ENCODE data around the gene DGKB.
"Not testable (repeated sequence)": the region's sequence is repeated elsewhere in the genome, so short reads cannot be mapped to it uniquely, and the experiment has no call there.

The DGKB gene

GRCh38 chr7:14287398-14287797 lies 615.2 kb downstream of the DGKB start:
- DNase-seq (ENCODE audit: low spot score): no peak

GRCh38 chr7:14286036-14286435 lies 616.5 kb downstream of the DGKB start:
- DNase-seq (ENCODE audit: low spot score): no peak

- not testable (repeated sequence) for DNase-seq (ENCODE audit: low spot score)
Observed at GRCh38 chr7:14279065-14279871, 623.3 kb downstream of the DGKB start.

GRCh38 chr7:14275356-14275755 lies 627.2 kb downstream of the DGKB start:
- peak; percentile 38 for DNase-seq (ENCODE audit: low spot score)

GRCh38 chr7:14271441-14271840 lies 631.1 kb downstream of the DGKB start:
- DNase-seq (ENCODE audit: low spot score): peak; percentile 44

- DNase-seq (ENCODE audit: low spot score): no peak
Observed at GRCh38 chr7:14270099-14270498, 632.5 kb downstream of the DGKB start.

GRCh38 chr7:14260011-14260410 lies 642.5 kb downstream of the DGKB start:
- DNase-seq (ENCODE audit: low spot score): no peak

- DNase-seq (ENCODE audit: low spot score): no peak
Observed at GRCh38 chr7:14258861-14259260, 643.7 kb downstream of the DGKB start.

- no peak for DNase-seq (ENCODE audit: low spot score)
Observed at GRCh38 chr7:14258441-14258840, 644.1 kb downstream of the DGKB start.

GRCh38 chr7:14252458-14252857 lies 650.1 kb downstream of the DGKB start:
- no peak for DNase-seq (ENCODE audit: low spot score)

- no peak for DNase-seq (ENCODE audit: low spot score)
Observed at GRCh38 chr7:14242175-14242574, 660.4 kb downstream of the DGKB start.

- no peak for DNase-seq (ENCODE audit: low spot score)
Observed at GRCh38 chr7:14236834-14237233, 665.7 kb downstream of the DGKB start.

GRCh38 chr7:14235056-14235455 lies 667.5 kb downstream of the DGKB start:
- DNase-seq (ENCODE audit: low spot score): no peak

GRCh38 chr7:14233868-14234369 lies 668.6 kb downstream of the DGKB start:
- no peak for DNase-seq (ENCODE audit: low spot score)

- DNase-seq (ENCODE audit: low spot score): peak; percentile 32
Observed at GRCh38 chr7:14233076-14233867, 669.3 kb downstream of the DGKB start.

- no peak for DNase-seq (ENCODE audit: low spot score)
Observed at GRCh38 chr7:14229047-14229446, 673.5 kb downstream of the DGKB start.

GRCh38 chr7:14228341-14228740 lies 674.2 kb downstream of the DGKB start:
- no peak for DNase-seq (ENCODE audit: low spot score)

GRCh38 chr7:14226126-14226525 lies 676.4 kb downstream of the DGKB start:
- no peak for DNase-seq (ENCODE audit: low spot score)

- no peak for DNase-seq (ENCODE audit: low spot score)
Observed at GRCh38 chr7:14219125-14219524, 683.4 kb downstream of the DGKB start.

- DNase-seq (ENCODE audit: low spot score): no peak
Observed at GRCh38 chr7:14218338-14218737, 684.2 kb downstream of the DGKB start.

GRCh38 chr7:14209896-14210484 lies 692.6 kb downstream of the DGKB start:
- no peak for DNase-seq (ENCODE audit: low spot score)

GRCh38 chr7:14207711-14208110 lies 694.8 kb downstream of the DGKB start:
- no peak for DNase-seq (ENCODE audit: low spot score)

GRCh38 chr7:14207138-14207537 lies 695.4 kb downstream of the DGKB start:
- no peak for DNase-seq (ENCODE audit: low spot score)

Measured in COLO829 (cell line).